ENCODE results near the gene MRGPRD. TPM values are rescaled to one million over a fixed set of nuclear protein-coding genes. Genes with fewer than 3 reads are reported as not detected.

Gene MRGPRD
- total and polyA plus RNA-seq, 3 experiments from 2014 or later = not detected

DNA sequence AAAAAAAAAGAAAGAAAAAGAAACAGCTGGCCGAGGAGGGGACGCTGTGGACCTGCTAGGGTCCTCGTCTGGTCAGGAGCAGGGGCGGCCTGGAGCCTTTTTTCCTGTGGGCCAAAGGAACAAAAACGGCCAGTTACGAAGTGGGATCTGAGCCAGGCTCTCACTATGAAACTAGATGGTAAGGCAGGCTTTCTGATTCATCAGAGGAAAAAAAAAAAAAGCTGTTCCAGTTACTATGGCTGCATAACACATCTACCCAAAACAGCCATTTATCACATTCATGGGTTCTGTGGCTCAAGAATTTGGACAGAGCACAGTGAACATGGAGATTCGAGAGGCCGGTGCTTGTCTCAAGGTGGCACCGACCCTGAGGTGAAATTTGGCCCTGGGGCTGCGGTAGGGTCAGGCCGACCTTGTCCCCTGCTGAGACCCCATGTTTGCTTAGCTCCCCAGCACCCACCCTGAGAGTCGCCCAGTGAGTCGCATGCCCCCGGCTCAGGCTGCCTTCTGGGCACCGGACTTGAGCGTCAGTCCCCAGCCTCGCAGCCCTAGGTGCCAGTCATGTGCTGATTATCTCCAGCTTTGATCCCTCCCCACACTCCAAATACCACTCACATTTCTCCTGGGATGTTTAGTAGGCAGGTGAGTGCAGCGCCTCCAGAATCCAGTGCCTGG is 34.2 kb downstream of the MRGPRD start:
- Histone ChIP-seq H3K4me1 (ENCODE audit: insufficient read depth, low read length) (no peaks in the 10 kb centered on the region), H3K9me3 (ENCODE audit: low read length) (no peaks in the 10 kb centered on the region), H3K36me3 (ENCODE audit: insufficient read depth, low read length) (no peaks in the 10 kb centered on the region), H3K4me3 (ENCODE audit: low read length) (no peak overlapping the region), H3K27ac (ENCODE audit: low read depth, low read length) (no peak overlapping the region), H3K27me3 (ENCODE audit: insufficient read depth, low read length, poor library complexity, severe bottlenecking) (no peaks in the 10 kb centered on the region)
- Mint-ChIP-seq H3K27ac (peak overlapping the region in 1 of 8 donors; percentile 90), H3K4me3 (no peak overlapping the region), H3K4me1 (no peaks in the 10 kb centered on the region), H3K9me3 (no peaks in the 10 kb centered on the region), H3K36me3 (peaks cover 0 to 3% (median 0%) of the 10 kb centered on the region in 3 donors), H3K27me3 (peaks cover 0 to 4% of the 10 kb centered on the region in 2 donors)
- ChIA-PET CTCF (no interaction called here), POLR2A (no interaction called here)
- DNase-seq = no peak

DNA sequence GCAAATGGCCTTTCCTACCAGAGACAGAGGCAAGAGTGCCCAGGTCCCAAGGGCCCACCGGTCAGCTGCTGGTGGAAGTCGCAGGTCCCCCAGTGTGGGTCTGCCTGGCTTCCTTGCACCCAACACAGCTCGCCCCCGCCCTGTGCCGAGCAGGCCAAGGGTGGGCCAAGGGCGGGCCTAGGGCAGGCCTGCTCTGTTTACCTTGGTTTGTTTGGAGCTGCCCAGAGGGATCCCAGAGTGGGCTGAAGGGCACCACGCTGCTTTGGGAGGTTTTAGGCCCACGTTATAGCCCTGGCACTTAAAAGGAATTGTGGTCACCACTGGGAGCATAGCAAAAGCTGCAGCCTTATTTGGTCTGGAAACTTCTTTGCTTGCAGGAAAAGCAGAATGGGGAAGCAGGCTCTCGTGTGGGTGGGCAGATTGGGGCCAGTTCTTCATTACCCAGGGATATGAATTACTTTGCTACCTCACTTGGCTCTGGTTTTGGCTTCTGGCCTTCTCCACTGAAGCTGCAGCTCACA is 38.0 kb downstream of the MRGPRD start:
- H3K27ac ChIP-seq (ENCODE audit: low read depth, low read length) = no peak overlapping the region
- H3K36me3 ChIP-seq (ENCODE audit: insufficient read depth, low read length) = peaks cover 4% of the 10 kb centered on the region
- H3K9me3 ChIP-seq (ENCODE audit: low read length) = no peaks in the 10 kb centered on the region
- H3K4me1 ChIP-seq (ENCODE audit: insufficient read depth, low read length) = no peaks in the 10 kb centered on the region
- no peaks in the 10 kb centered on the region for H3K9me3 Mint-ChIP-seq
- H3K36me3 Mint-ChIP-seq = peaks cover 0 to 35% (median 5%) of the 10 kb centered on the region in 3 donors
- H3K27ac Mint-ChIP-seq = no peak overlapping the region
- H3K4me1 Mint-ChIP-seq = no peaks in the 10 kb centered on the region
- no peak overlapping the region for H3K4me3 Mint-ChIP-seq
- no peak for DNase-seq
- ChIA-PET POLR2A (no interaction called here), CTCF (no interaction called here)
- H3K27me3 ChIP-seq (ENCODE audit: insufficient read depth, low read length, poor library complexity, severe bottlenecking) = no peaks in the 10 kb centered on the region
- no peaks in the 10 kb centered on the region for H3K27me3 Mint-ChIP-seq
- no peak overlapping the region for H3K4me3 ChIP-seq (ENCODE audit: low read length)

DNA sequence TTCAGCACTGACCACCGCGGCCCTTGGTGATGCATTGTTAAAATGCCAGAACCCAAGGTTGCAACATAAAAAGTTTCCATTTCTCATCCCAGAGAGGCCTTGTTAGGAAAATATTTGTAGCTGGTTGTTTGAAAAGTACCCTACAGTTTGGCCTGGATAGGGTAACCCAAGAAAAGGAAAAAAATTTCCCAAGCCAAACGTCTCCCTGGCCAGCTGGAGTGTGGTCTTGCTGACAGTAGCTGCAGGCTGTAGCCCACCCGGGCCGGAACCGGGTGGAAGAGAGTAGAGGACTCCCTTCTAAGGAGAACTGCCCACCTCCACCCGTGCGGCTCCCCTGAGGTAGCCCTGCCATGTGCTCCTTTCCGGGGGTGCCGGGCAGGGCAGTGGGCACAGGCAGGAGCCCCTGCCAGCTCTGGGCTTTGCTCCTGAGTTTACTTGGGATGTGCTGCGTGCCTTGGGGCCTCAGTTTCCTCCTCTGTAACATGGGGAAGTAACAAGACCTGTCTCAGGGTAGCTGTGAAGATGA is 38.6 kb downstream of the MRGPRD start:
- DNase-seq = no peak
- H3K4me3 ChIP-seq (ENCODE audit: low read length) = no peak overlapping the region
- H3K4me1 ChIP-seq (ENCODE audit: insufficient read depth, low read length) = no peaks in the 10 kb centered on the region
- no peak overlapping the region for H3K4me3 Mint-ChIP-seq
- no peaks in the 10 kb centered on the region for H3K9me3 ChIP-seq (ENCODE audit: low read length)
- ChIA-PET CTCF (interaction anchor here (1.3 kb wide), 1 partner anchor 24 kb away, joined by 4 read pairs; no protein-coding TSS in a partner anchor), POLR2A (no interaction called here)
- no peak overlapping the region for H3K27ac ChIP-seq (ENCODE audit: low read depth, low read length)
- H3K9me3 Mint-ChIP-seq = no peaks in the 10 kb centered on the region
- no peaks in the 10 kb centered on the region for H3K27me3 ChIP-seq (ENCODE audit: insufficient read depth, low read length, poor library complexity, severe bottlenecking)
- H3K4me1 Mint-ChIP-seq = no peaks in the 10 kb centered on the region
- peaks cover 8% of the 10 kb centered on the region for H3K36me3 ChIP-seq (ENCODE audit: insufficient read depth, low read length)
- no peaks in the 10 kb centered on the region for H3K27me3 Mint-ChIP-seq
- H3K27ac Mint-ChIP-seq = no peak overlapping the region
- H3K36me3 Mint-ChIP-seq = peaks cover 0 to 42% (median 5%) of the 10 kb centered on the region in 3 donors

DNA sequence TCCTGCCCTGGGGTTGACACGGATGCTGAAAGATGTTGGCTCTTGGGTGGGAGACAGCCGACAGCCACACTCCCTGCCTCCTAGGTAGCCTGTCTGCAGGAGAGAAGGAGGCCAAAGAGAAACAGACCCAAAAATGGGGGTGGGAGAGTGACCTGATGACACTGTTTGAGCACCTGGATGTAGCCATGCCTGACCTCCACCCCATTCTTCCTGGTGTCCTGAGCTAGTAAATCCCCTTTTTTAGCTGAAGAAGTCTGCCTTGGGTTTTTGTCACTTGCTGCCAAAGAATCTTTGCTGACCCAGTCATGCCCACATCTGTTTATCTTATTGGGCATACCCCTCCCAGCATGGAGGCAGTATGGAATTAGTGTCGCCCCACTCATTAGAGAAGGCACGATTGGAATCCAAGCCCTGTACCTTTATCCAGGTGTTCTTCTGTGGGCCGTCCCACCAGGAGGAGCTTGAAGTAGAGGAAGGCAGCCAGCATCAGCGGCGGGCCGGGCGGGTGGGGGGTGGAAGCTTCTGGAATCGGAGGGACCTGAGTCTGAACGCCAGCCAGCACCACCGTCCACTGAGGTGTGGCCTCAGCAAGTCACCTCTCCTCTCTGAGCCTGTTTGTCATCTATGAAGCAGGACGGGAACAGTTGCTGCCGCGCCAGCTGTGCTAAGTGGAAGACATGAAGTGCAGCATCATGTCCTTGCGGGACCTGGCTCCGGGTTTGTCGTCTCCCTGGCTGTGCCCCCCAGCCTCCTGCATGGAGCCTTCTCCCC is 39.3 kb downstream of the MRGPRD start:
- no peaks in the 10 kb centered on the region for H3K27me3 Mint-ChIP-seq
- ChIA-PET CTCF (interaction anchor here (1.3 kb wide), 1 partner anchor 24 kb away, joined by 4 read pairs; no protein-coding TSS in a partner anchor), POLR2A (no interaction called here)
- peaks cover 9% of the 10 kb centered on the region for H3K36me3 ChIP-seq (ENCODE audit: insufficient read depth, low read length)
- H3K4me3 ChIP-seq (ENCODE audit: low read length) = no peak overlapping the region
- no peaks in the 10 kb centered on the region for H3K9me3 ChIP-seq (ENCODE audit: low read length)
- no peak overlapping the region for H3K27ac ChIP-seq (ENCODE audit: low read depth, low read length)
- no peak for DNase-seq
- no peak overlapping the region for H3K27ac Mint-ChIP-seq
- no peak overlapping the region for H3K4me3 Mint-ChIP-seq
- H3K36me3 Mint-ChIP-seq = peaks cover 0 to 47% (median 5%) of the 10 kb centered on the region in 3 donors
- no peaks in the 10 kb centered on the region for H3K4me1 ChIP-seq (ENCODE audit: insufficient read depth, low read length)
- no peaks in the 10 kb centered on the region for H3K27me3 ChIP-seq (ENCODE audit: insufficient read depth, low read length, poor library complexity, severe bottlenecking)
- H3K9me3 Mint-ChIP-seq = no peaks in the 10 kb centered on the region
- H3K4me1 Mint-ChIP-seq = no peaks in the 10 kb centered on the region

DNA sequence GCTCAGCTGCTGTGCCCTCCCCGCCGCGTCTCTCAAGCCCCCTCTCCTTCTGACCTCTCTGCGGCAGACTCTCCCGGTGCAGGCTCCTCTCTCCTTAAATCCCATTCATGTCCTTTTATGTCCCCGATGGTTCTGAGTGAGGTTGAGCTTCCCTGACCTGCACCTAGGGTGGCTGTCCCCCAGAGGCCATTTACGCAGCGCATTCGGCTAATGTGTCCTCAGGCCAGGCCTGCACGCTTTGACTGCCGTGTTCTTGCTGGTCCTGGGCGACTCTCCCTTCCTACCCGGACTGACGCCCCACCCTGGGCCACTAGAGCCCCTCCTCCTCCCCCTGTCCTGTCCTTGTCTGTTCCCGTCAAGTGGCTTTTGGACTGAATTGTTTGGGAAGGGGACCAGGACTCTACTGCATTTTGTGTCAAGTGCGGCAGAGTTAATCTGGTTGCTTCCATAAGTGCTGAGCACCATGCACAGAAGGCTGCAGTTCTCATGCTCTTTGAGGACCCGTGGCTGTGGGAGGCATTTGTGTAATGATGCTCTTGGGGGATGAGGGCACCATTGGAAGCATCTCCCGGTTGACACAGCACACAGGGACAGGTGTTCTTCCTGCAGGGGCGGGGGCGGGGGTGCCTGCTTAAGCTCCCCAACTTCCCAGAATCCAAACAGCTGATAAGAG is 40.0 kb downstream of the MRGPRD start:
- H3K36me3 ChIP-seq (ENCODE audit: insufficient read depth, low read length) = peaks cover 13% of the 10 kb centered on the region
- H3K36me3 Mint-ChIP-seq = peaks cover 0 to 54% (median 5%) of the 10 kb centered on the region in 3 donors
- H3K4me1 ChIP-seq (ENCODE audit: insufficient read depth, low read length) = no peaks in the 10 kb centered on the region
- no peak overlapping the region for H3K4me3 Mint-ChIP-seq
- ChIA-PET POLR2A (no interaction called here), CTCF (no interaction called here)
- no peaks in the 10 kb centered on the region for H3K27me3 ChIP-seq (ENCODE audit: insufficient read depth, low read length, poor library complexity, severe bottlenecking)
- no peak overlapping the region for H3K4me3 ChIP-seq (ENCODE audit: low read length)
- no peak overlapping the region for H3K27ac ChIP-seq (ENCODE audit: low read depth, low read length)
- peak overlapping the region in 1 of 8 donors; percentile 32 for H3K27ac Mint-ChIP-seq
- H3K4me1 Mint-ChIP-seq = no peaks in the 10 kb centered on the region
- no peaks in the 10 kb centered on the region for H3K9me3 ChIP-seq (ENCODE audit: low read length)
- H3K27me3 Mint-ChIP-seq = no peaks in the 10 kb centered on the region
- no peak for DNase-seq
- no peaks in the 10 kb centered on the region for H3K9me3 Mint-ChIP-seq

DNA sequence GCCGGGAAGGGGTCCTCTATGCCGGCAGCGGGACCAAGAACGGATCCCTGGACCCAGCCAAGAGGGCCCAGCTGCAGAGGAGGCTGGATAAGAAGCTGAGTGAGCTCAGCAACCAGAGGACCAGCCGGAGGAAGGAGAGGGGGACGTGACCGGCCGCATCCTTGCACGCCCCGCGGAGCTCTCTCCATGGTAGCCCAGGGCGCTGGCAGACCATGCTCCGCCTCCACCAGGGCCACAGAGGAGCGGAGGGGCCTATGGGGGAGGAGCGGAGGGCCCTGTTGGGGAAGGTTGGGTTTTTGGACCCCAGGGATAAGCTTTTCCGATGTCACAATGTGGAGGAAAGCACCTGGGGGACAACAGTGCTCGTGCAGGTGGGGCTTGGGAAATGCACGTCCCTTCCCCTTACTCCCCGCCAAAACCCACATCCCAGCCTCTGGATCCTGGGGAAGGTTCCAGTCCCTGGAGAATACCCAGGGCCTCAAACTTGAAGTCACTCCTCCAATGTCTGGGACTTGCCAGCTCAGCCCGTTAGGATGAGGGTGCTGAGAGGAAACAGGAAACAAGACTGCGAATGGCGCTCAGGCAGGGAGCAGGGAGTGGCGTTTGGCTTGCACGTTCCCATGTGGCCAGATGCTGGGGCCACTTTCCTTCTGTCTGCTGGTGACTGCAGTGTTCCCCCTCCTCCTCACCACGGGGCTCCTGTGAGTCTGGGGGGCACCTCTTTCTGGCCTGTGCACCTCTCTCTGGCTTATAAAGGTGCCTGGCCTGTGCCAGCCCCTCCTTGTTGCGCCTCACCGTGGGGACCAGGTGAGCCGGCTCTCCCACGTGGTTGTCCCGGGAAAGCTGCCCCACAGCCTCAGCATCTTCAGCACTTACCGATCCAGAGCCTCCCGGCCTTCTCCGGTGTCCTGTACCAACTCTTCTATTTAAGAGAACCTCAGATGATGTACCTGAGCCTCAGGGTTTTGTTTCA is 40.9 kb downstream of the MRGPRD start:
- POLR2A ChIA-PET = no interaction called here
- H3K9me3 Mint-ChIP-seq = no peaks in the 10 kb centered on the region
- Histone ChIP-seq H3K27ac (ENCODE audit: low read depth, low read length) (no peak overlapping the region), H3K36me3 (ENCODE audit: insufficient read depth, low read length) (peaks cover 15% of the 10 kb centered on the region), H3K4me3 (ENCODE audit: low read length) (no peak overlapping the region), H3K4me1 (ENCODE audit: insufficient read depth, low read length) (no peaks in the 10 kb centered on the region), H3K27me3 (ENCODE audit: insufficient read depth, low read length, poor library complexity, severe bottlenecking) (no peaks in the 10 kb centered on the region), H3K9me3 (ENCODE audit: low read length) (no peaks in the 10 kb centered on the region)
- no peaks in the 10 kb centered on the region for H3K27me3 Mint-ChIP-seq
- CTCF ChIA-PET = no interaction called here
- peaks cover 0 to 63% (median 5%) of the 10 kb centered on the region in 3 donors for H3K36me3 Mint-ChIP-seq
- H3K4me3 Mint-ChIP-seq = no peak overlapping the region
- no peak for DNase-seq
- no peaks in the 10 kb centered on the region for H3K4me1 Mint-ChIP-seq
- H3K27ac Mint-ChIP-seq = peak overlapping the region in 1 of 8 donors; percentile 65

DNA sequence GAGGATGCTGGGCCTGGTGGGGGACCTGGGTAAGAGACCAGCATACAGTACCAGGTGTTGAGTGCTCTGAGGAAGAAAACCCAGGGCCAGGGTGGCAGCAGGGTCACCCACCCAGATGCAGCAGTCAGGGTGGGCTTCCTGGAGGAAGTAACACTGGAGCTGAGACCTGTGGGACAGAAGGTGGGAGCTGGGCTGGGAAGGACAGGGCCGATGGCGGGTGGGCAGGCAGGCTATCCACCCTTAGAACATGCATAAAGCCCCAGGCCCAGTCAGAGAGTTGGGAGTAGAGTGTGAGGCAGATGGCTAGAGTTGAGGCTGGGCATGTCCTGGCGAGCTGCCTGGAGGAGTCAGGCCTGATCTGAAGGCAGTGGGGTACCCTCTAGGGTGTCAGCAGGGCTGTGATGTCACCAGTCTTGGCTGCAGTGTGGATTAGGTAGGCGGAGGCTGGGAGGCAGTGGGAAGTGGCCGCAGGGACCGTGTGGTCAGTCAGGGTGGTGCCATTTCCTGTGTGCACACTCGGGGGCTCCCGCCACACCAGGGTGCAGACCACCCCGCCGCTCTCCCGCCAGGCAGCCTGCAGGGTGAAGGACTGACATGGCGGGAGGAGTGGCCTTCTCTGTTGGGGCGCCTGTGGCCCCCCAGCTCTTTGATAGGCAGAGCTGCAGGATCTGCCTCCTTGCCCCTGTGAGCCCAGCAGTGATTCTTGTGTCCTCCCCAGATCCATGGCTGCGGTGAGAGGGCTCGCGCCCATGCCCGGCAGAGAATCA is 41.8 kb downstream of the MRGPRD start:
- CTCF ChIA-PET = no interaction called here
- peaks cover 15% of the 10 kb centered on the region for H3K36me3 ChIP-seq (ENCODE audit: insufficient read depth, low read length)
- H3K27me3 Mint-ChIP-seq = no peaks in the 10 kb centered on the region
- no peak for DNase-seq
- peak overlapping the region in 2 of 8 donors; percentile 37 to 54 for H3K27ac Mint-ChIP-seq
- no peaks in the 10 kb centered on the region for H3K27me3 ChIP-seq (ENCODE audit: insufficient read depth, low read length, poor library complexity, severe bottlenecking)
- no peak overlapping the region for H3K4me3 Mint-ChIP-seq
- H3K4me1 Mint-ChIP-seq = no peaks in the 10 kb centered on the region
- H3K9me3 ChIP-seq (ENCODE audit: low read length) = no peaks in the 10 kb centered on the region
- no peak overlapping the region for H3K27ac ChIP-seq (ENCODE audit: low read depth, low read length)
- no peak overlapping the region for H3K4me3 ChIP-seq (ENCODE audit: low read length)
- H3K4me1 ChIP-seq (ENCODE audit: insufficient read depth, low read length) = no peaks in the 10 kb centered on the region
- POLR2A ChIA-PET = no interaction called here
- peaks cover 0 to 70% (median 5%) of the 10 kb centered on the region in 3 donors for H3K36me3 Mint-ChIP-seq
- no peaks in the 10 kb centered on the region for H3K9me3 Mint-ChIP-seq
